NCI-H2196 (cell line): ENCODE data around the gene COL16A1.
A peak's percentile ranks its signal among the peaks of the same experiment; 100 is the strongest.

Experiments used
- DNase-seq: peaks from one replicate; lab custom pipeline; 2025; ENCODE audit not compliant: unreplicated experiment; lab: John Stamatoyannopoulos, UW

Gene COL16A1

GRCh38 chr1:31626223-31627207 is 77.3 kb downstream of the COL16A1 start:
- DNase-seq = no peak

- DNase-seq = no peak
Measured at GRCh38 chr1:31625561-31626222, 78.1 kb downstream of the COL16A1 start.

GRCh38 chr1:31624731-31625514 is 78.9 kb downstream of the COL16A1 start:
- DNase-seq = no peak

DNA sequence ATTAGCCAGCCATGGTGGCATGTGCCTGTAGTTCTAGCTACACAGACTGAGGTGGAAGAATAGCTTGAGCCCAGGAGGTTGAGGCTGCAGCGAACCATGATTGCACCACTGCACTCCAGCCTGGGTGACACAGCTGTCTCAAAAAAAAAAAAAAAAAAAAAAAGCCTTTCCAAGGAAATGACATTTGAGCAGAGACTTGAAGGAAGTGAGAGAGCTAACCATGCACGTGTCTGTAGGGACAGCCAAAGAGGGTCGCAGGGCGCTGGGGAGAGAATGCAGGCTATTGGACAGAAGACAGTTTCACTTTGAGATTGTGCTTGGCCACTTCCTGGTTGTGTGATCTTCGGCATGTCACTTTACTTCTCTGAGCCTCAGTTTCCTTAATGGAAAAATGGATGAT is 79.5 kb downstream of the COL16A1 start:
- no peak for DNase-seq

GRCh38 chr1:31623365-31623764 is 80.5 kb downstream of the COL16A1 start:
- no peak for DNase-seq

DNA sequence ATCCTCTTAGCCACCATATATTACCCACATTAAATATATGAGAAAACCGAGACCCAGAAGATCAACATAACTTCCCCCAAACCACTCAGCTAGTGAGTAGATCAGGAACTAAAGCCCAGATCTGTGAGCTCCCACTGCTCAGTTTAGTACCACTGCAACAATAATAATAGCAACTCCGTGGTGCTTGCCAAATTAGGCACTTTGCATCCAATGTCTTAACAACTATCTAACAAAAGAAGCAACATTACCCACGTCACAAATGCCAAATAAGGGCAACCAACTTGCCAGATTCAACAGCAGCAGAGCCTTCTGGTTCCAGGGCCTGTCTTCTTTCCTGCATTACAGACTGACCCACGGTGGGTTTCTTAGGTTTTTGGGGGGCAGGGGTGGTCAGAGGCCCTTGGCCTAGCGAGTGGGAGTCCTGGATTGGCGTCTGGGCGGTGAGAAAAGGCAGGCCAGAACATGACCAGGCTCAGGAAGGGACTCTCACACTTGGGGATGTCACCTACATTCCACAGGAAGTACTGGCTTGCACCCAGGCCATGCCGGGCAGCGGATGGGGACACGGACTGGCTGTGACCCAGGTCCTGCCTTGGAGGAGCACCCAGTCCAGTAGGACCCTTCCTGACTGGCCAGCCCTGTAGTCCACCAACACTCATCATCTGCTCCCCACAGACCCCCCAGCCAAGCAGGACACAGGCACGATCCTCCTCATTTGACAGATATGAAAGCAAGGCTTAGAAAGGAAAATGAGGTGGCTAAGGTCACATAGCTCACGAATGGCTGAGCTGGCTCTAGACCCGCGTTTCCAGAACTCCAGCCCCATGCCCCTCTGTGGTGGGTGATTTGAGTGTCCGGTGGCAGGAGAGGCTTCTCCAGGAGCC is 81.7 kb downstream of the COL16A1 start:
- no peak for DNase-seq

DNA sequence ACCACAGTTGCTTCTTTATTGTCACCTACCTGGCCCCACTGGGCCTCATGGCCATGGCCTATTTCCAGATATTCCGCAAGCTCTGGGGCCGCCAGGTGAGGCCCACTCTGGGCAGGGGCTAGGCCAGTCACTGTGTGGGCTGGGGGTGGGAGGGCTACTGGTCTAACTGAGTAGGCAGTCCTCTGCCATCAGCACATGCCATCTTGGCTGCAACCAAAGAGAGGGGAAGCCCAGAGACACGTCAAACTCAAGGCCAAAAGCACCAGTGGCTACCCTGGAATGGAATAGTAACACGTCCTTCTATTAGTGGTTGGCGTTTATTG is 82.4 kb downstream of the COL16A1 start:
- DNase-seq = no peak

- DNase-seq = no peak
Measured at GRCh38 chr1:31620631-31621497, 83.0 kb downstream of the COL16A1 start.

- DNase-seq = no peak
Measured at GRCh38 chr1:31618916-31619846, 84.6 kb downstream of the COL16A1 start.

DNA sequence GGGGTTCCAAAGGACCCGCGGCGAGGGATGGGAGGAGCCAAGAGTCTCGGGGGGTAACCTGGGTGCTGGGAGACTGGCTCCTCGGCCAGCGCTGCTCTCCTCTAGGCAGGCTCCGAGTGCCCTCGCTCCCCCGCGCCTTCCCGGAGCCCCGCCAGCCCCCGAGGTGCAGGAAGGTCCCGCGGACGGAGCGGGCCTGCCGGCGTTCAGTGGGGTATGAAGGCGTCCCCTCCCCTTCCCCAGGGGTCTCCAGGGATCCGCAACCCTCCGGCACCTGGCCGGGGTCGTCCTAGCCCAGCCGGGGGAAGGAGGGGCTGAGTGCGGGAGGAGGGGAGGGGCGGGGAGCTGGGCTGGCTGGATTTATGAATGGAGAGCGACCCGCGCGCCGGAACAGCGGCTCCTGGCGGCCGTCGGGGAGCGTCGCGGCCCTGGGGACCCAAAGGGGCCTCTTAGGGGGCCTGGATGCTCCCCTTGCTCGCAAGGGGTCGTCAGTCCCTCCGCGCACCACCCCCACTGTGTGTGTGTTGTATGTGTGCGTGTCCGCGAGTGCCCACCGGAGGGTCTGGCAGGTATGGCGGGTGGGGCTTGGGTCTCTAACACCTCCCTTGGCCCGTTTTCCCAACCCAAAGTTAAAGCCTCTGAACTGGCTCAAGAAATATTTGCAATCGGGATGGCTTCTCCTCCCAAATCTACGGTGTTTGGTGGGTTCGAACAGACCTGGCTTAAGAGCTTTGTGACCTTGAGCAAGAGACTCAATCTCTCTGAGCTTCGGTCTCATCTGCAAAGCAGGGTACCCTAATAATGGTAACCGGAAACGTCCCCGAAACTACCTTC is 85.7 kb downstream of the COL16A1 start:
- DNase-seq = peak; percentile 48

DNA sequence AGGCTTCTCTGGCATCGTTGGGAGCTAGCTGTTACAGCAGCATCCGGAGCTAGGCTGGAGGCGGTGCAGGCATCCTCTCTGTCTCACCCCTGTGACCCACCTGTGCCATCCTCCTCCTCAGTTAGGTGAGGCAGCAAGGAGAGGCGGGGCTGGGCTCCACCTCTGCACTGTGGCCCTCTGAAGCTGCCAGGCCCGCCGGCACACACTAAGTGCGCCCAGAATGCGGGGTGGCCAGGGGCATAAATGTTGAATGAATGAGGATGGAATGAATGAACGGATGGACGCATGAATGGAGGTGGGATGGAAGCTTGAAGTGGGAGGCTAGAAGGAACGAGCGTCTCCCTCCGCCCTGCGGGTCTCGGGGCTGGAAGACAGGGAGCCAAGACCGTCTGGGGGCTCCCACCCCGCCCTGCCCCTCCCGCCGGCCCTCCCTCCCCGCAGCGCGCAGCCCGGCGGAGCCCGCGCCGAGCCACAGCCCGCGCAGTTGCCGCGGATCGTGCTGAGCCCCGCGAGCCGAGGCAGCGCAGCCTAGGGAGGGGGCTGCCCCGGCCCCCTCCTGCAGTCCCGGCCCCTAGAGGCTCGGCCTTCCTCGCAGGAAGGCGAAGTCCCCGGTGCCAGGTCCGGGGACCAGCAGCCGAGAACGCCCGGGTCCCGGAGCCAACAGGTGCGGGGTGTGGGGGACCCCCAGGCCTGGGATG is 86.5 kb downstream of the COL16A1 start, which contains the start of gene HCRTR1:
Gene HCRTR1, plus strand, starts transcription at position 472 of the 698 bp plus-strand sequence. CDS start 1,504 bp downstream, outside the sequence.
- no peak for DNase-seq

DNA sequence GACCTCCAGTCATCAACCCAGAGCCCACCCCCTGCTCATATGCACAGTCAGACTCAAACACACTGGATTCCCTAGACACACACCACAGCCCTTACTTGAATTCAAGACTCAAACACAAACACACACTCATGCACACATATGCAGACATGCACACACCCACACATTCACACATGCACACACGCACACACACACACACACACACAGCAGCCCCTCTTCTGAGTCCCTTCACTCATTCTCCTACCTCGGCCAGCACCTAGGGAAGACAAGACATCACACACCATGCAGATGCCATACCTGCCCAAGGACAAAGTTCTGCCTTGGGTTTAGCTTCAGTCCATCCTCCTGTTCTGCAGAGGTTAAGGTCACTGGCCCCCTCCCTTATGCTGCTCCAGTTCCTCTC is 87.9 kb downstream of the COL16A1 start:
- DNase-seq = no peak

DNA sequence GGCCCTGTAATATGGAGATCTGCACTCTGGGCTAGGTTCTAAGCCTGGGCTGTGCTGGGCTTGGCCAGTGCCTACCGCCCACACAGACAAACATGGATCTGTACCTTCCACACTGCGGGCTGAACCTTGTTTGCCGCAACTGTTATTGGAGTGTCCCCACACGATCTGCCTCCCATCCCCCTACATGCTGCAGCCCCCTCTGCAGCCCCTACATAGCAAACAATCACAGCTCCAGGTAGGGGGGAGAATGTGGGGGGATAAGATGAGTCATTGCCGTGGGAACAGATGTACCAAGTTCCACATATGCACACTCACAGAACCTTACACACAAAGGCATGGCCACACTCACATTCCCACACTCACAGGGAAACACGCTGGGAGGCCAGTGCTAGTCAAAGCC is 88.4 kb downstream of the COL16A1 start:
- no peak for DNase-seq

DNA sequence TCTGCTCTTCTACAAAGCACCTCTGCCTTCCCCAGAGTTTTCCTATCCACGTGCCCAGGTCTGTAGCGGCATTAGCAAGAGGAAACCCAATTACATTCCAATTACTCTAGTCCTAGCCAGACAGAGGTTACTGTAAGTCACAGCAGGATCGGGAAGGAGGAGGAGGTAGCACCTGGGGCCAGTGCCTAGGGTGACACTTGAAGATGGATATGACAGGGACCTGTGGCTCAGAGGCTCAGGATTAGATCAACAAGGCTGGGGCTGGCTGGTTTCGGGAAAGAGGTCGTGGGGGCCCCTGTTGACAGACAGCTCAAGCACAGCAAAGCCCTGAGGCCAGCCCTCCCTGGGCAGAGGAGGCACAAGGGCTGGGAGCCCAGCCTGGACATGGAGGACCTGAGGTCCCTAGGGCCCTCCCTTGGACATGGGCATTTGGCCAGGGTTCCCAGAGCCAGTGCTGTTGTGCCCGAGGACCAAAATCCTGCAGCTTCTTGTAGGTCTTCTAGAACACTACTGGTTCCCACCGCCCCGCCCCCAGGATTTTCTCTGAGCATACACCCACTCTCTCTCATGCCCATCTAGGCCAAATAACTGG is 89.3 kb downstream of the COL16A1 start:
- DNase-seq = no peak

GRCh38 chr1:31609514-31610118 is 94.2 kb downstream of the COL16A1 start:
- DNase-seq = no peak

DNA sequence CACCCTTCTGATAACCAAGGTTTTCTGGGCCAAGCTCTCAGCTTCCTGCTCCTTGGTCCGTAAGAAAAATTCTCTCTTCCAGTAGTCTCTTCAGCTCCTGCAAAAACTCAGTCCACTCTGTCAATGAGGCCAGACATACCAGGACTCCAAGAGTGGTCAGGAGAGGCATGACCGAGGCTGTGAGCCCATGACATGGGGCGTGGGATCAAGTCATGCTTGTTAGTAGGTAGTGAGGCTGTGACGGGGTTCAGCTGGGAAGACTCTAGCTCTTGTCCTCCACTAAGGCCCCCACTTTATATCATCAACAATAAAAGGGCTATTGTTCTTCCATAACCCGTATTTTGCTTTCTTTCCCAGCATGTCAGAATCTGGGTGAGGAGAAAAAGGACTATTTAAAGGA is 96.5 kb downstream of the COL16A1 start:
- no peak for DNase-seq
